GM18511 (cell line): ENCODE measurements around the gene FKBP5.
"Not testable (repeated sequence)": the region's sequence is repeated elsewhere in the genome, so short reads cannot be mapped to it uniquely, and the experiment has no call there.

Source experiments
- ATAC-seq: cut with Tn5 transposase; IDR thresholded peaks from one replicate; pipeline ENCODE4 v1.9.1; 2021; ENCODE audit warnings: mild to moderate bottlenecking, moderate library complexity; ENCODE audit not compliant: unreplicated experiment

Gene FKBP5

DNA sequence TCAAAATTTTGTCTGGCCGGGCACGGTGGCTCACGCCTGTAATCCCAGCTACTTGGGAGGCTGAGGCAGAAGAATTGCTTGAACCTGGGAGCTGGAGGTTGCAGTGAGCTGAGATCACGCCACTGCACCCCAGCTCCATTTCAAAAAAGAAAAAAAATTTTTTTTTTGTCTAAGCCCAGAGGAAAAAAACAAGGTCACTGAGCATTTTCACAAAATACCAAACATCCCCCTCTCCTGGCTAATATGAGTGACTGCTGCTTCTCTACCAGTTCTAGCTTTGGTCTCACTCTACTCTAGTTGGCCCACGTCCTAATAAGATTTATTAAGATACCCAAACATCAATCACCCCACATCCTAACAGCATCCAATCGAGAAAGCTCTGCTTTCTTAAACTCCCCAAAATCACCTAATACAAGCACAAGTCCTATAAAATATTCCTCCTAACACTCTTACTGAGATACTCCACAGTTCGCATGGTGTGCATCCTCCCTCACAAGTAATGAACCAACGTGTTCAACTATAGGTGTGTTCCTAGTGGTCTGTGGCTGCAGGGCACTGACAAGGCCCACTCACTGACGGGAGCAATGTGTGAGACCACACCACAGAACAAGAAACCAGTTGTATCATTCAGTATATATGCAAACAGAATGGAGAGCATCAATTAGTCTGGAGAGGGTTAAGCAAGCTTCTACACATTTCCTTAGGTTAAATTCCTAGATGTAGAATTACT, 64.2 kb downstream of the FKBP5 start:
- no peak for ATAC-seq

GRCh38 chr6:35622283-35622682, 66.4 kb downstream of the FKBP5 start:
- no peak for ATAC-seq

DNA sequence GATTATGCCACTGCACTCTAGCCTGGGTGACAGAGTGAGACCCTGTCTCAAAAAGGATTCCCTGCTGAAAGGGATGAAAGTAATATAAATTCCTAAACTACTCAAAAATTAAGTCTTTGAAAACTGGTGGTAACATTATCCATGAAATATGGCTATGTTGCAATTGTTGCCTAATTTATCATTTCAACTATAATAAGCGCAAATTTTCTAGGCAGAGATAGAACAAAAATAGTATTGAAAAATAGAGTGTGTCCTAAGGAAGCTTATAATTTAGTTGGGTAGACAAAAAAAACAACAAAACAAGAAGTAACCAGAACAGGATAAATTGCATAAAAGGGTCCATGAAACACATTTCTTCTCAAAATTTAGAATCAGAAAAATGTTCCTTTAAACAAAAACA, 68.0 kb downstream of the FKBP5 start:
- no peak for ATAC-seq

GRCh38 chr6:35613762-35614161, 75.0 kb downstream of the FKBP5 start:
- no peak for ATAC-seq

GRCh38 chr6:35611240-35611639, 77.5 kb downstream of the FKBP5 start:
- ATAC-seq: no peak

DNA sequence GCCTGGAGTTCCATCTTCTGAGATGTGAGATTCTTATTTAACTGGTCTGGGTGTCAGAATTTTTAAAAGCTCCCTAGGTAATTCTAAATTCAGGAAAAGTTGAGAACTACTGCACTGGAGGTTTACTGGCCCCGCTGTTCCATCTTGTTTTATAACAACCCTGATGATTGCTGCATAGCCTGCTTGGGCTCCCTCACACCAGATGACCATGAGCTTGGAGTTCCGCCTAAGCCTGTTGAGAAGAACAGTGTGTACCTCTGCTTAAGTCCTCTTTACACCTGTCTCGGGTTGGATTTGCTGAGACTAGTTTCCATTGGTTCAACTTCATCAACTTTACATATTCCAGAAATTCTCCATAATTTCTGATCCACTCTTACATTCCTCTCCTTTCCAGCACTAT, 77.9 kb downstream of the FKBP5 start:
- no peak for ATAC-seq

DNA sequence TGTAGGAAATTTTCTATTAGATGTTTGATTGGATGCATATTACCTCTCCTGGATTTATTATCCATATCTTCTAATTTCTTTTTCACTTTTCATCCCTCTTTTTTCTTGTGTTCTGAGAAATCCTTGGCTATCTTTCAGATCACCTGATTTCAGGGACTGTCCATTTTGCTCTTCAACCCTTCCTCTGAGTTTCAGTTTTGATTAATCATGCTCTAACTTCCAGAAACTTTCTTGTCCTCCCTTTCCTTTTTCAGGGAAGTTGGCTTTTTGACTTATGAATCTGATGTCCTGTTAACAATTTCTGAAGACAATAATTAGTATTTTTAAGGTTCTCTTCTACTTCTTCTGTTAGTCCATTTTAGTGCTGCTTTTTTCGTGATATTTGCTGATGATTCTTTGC, 79.1 kb downstream of the FKBP5 start:
- ATAC-seq: no peak

DNA sequence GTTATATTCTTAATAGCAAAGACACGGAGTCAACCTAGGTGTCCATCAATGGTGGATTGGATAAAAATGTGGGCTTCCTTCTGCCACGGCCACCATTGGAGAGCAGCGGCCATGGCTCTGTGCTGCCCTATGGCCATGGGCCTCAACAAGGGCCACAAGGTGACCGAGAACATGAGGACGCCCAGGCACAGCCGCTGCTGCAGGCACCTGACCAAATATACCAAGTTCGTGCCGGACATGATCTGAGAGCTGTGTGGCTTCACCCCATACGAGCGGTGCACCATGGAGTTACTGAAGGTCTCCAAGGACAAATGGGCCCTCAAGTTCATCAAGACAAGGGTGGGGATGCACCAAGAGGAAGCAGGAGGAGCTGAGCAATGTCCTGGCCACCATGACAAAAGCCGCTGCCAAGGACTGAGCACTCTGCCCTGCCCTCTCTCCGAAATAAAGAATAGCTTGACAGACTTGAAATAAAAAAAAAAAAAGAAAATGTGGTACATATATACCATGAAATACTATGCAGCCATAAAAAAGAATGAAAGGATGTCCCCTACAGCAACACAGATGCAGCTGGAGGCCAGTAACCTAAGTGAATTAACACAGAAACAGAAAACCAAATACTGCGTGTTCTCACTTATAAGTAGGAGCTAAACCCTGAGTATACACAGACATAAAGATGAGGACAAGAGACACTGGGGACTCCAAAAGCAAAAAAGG, 81.0 kb downstream of the FKBP5 start:
- ATAC-seq: no peak

GRCh38 chr6:35605600-35605999, 83.1 kb downstream of the FKBP5 start:
- no peak for ATAC-seq

- no peak for ATAC-seq
Measured at GRCh38 chr6:35603326-35604202, 85.2 kb downstream of the FKBP5 start.

DNA sequence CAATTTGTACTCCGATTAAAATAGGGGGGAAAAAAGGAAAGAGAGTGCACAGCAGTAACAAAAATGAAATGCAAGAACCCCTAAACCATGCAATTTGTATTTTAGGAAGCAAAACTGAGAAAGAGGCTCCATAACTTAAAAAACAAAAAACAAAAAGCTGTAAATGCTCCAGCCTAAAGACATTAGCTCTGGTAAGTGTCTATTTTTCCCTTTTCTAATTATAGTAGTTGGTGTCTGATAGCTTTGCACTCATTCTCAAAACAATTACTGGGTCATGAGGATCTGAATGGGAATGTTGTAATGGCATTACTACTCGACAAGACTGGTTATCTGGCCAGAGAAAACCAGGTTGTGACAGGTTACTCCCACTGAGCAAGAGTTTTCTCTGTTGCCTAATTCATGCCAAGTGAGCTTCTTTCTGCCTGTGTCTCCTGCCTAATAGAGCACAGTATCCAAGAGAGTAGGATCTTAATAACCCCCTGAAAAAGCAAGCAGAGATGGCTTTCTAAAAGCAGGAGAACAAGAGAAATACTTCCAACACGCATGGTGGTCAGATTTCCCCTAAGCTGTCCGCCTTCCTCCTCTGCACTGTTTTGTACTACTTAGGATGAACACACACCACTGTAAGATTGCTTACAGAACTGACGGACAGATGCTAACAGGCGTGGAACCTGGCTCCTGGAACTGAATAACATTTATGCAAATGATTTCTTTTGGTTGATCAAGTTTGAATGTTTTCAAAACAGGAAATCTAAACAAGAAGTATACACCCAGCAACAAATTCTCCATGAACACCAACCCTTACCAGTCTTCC, 86.4 kb downstream of the FKBP5 start:
- ATAC-seq: no peak

DNA sequence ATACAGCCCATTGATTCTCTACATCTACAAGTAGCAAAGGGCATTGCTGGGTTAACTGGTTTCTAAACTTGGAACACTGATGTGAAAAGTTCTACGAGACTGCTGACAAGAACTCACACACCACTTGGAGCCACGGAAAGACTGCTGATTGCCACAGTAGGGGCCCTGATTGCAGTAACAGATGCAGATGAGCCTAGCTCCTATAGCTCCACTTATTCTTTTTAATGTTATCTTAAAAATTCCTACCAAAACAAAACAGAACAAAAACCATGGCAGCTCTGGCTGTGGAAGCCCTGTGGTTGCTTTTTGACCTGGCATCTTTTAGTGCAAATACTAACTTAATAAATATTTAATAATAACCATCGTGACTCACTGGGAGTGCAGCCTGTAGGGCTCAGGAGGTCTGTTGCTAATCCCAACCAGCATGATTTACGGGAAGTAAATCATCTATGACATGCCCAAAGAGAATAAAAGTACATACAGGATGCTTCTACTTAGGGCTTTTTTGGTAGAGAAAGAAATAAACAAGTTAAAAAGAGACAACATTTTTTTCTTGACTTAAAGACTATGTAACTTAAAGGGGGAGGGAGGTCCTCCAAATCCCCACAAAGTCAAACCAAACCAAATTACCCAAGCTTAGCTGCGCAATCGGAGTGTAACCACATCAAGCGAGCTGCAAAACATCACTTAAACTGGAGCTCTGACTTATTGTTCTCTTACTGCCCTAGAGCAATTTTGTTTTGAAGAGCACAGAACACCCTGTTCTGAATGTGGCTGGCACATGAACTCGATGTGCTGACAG, 87.2 kb downstream of the FKBP5 start:
- no peak for ATAC-seq

- no peak for ATAC-seq
Measured at GRCh38 chr6:35600659-35601125, 88.0 kb downstream of the FKBP5 start.

DNA sequence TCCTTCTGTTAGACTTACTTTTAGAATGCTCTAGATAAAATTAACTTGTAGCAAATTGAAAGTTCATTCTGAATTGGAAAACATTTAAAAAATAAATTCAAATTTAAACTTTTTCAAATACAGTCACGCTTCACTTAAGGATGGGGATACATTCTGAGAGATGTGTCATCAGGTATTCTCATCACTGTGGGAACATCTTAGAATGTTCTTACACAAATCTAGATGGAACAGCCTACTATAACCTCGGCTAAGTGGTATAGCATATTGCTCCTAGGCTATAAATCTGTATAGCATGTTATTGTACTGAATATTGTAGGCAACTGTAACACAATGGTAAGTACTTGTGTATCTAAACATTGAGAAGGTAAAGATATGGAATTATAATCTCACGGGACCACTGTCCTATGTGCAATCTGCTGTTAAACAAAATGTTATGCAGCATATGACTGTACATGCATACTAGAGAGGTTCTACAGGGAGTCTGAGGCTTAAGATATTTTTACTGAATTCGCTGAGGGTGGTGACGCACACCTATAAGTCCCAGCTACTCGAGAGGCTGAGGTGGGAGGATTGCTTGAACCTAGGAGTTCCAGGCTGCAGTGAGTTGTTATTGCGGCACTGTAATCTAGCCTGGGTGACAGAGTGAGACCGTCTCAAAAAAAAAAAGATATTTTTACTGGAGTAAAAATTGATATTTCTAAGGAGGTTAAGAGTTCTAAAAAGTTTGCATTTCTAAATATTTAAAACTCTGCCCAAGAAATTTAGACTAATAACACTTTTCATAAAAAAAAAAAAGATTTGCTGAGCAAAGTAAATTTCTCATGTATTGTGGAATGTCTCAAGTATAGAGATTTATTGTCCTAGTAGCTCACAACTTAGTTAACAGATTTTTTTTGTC, 88.7 kb downstream of the FKBP5 start:
- no peak for ATAC-seq

GRCh38 chr6:35598621-35599020, 90.1 kb downstream of the FKBP5 start:
- ATAC-seq: not testable (repeated sequence)

DNA sequence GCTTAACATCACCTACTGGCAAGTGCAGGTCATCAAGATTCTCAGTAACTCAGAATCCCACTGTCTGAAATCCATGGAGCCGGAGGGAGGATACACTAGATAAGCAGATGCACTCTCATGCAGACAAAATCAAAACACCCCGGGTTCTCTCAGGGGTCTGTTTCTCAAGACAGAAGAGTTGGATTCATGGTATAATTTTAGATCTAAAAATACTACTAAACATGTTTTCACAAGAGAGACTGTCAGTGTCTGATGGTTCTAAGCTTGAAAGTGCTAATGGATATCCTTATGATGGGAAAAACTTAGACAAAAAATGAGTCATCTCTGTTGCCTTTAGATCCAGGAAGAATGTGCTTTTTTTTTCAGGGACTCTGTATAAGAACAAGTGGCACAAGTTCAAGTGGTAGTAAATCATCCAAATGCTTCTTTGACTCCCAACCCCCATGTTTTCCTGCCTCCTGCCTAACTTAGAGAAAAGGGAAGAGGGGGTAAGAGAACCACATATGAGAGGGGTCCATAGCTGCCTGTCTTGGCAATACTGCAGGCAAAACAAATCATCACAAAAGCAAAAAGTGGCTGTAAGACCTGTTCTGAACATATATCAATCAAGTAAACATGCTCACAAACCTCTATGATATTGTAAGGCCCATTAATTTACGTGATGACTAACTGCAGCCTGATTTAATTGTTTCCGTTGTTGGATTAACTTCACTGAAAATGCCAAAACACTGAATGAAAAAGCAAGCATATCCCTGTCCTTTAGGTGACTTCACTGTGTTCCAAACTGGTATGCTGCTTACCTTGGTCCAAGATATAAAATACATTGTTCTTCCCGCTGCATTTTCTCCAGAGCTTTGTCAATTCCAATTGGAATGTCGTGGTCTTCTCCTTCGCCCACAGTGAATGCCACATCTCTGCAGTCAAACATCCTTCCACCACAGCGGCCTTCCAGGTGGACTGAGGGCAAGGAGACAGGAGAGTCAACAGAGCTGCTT, 92.0 kb downstream of the FKBP5 start:
- ATAC-seq: no peak

- no peak for ATAC-seq
Measured at GRCh38 chr6:35594503-35595186, 94.1 kb downstream of the FKBP5 start.
